ENCODE measurements around the gene BPI.
"Not testable (repeated sequence)": the region's sequence is repeated elsewhere in the genome, so short reads cannot be mapped to it uniquely, and the experiment has no call there.

The BPI gene

GRCh38 chr20:38278131-38278530 is 25.8 kb upstream of the BPI start:
- no peak for DNase-seq (ENCODE audit: low read depth in 2 of 2)

- DNase-seq (ENCODE audit: low read depth in 2 of 2), result no peak
These were observed 25.2 kb upstream of the BPI start for GRCh38 chr20:38278763-38279162.

GRCh38 chr20:38281176-38281915 is 22.6 kb upstream of the BPI start:
- DNase-seq (ENCODE audit: low read depth in 2 of 2), result not testable (repeated sequence)

- DNase-seq (ENCODE audit: low read depth in 2 of 2), result no peak
These were observed 20.7 kb upstream of the BPI start for GRCh38 chr20:38283236-38283635.

GRCh38 chr20:38284066-38284650 is 19.8 kb upstream of the BPI start:
- DNase-seq (ENCODE audit: low read depth in 2 of 2), result not testable (repeated sequence)

GRCh38 chr20:38284893-38285444 is 19.0 kb upstream of the BPI start:
- DNase-seq (ENCODE audit: low read depth in 2 of 2), result no peak

GRCh38 chr20:38286586-38287531 is 17.1 kb upstream of the BPI start:
- no peak for DNase-seq (ENCODE audit: low read depth in 2 of 2)

GRCh38 chr20:38290829-38291814 is 12.8 kb upstream of the BPI start:
- no peak for DNase-seq (ENCODE audit: low read depth in 2 of 2)

- DNase-seq (ENCODE audit: low read depth in 2 of 2), result no peak
These were observed 12.0 kb upstream of the BPI start for GRCh38 chr20:38291966-38292365.

GRCh38 chr20:38293491-38294065 is 10.4 kb upstream of the BPI start:
- no peak for DNase-seq (ENCODE audit: low read depth in 2 of 2)

- no peak for DNase-seq (ENCODE audit: low read depth in 2 of 2)
These were observed 9.8 kb upstream of the BPI start for GRCh38 chr20:38294076-38294591.

GRCh38 chr20:38295811-38296210 is 8.1 kb upstream of the BPI start:
- no peak for DNase-seq (ENCODE audit: low read depth in 2 of 2)

GRCh38 chr20:38296433-38296832 is 7.5 kb upstream of the BPI start:
- no peak for DNase-seq (ENCODE audit: low read depth in 2 of 2)

GRCh38 chr20:38297916-38298674 is 5.9 kb upstream of the BPI start:
- no peak for DNase-seq (ENCODE audit: low read depth in 2 of 2)

GRCh38 chr20:38298768-38299288 is 5.1 kb upstream of the BPI start:
- no peak for DNase-seq (ENCODE audit: low read depth in 2 of 2)

- no peak for DNase-seq (ENCODE audit: low read depth in 2 of 2)
These were observed 4.0 kb upstream of the BPI start for GRCh38 chr20:38299963-38300362.

GRCh38 chr20:38300438-38300837 is 3.5 kb upstream of the BPI start:
- no peak for DNase-seq (ENCODE audit: low read depth in 2 of 2)

GRCh38 chr20:38301309-38301708 is 2.6 kb upstream of the BPI start:
- DNase-seq (ENCODE audit: low read depth in 2 of 2), result no peak

- no peak for DNase-seq (ENCODE audit: low read depth in 2 of 2)
These were observed 1.2 kb upstream of the BPI start for GRCh38 chr20:38302786-38303185.
